Liver (tissue), 9 donors: ENCODE results near the gene PIEZO2. TPM values are rescaled to one million over a fixed set of nuclear protein-coding genes. Genes with fewer than 3 reads are reported as not detected.
"Not testable (repeated sequence)": the region's sequence is repeated elsewhere in the genome, so short reads cannot be mapped to it uniquely, and the experiment has no call there.

Experiments
- DNase-seq: peaks from one replicate; pipeline ENCODE4 v3.0.0-alpha.2; 2017; ENCODE audit warnings: low spot score
- H3K27ac ChIP-seq, 2 donors: one replicate each; pipeline ENCODE4 v1.7.0; 2013; ENCODE audit warnings: inconsistent platforms in 2 of 2, low read length in 2 of 2, control low read depth in 1 of 2, low read depth in 1 of 2, mild to moderate bottlenecking in 1 of 2
- H3K27me3 ChIP-seq, 4 donors: one replicate each; pipeline versions ENCODE4 v1.6.1 to v1.7.0; 2013; ENCODE audit warnings: low read length in 3 of 4, inconsistent platforms in 1 of 4, mild to moderate bottlenecking in 1 of 4, moderate library complexity in 1 of 4; ENCODE audit not compliant: control insufficient read depth in 4 of 4, insufficient read depth in 4 of 4
- H3K36me3 ChIP-seq, 4 donors: one replicate each; pipeline versions ENCODE4 v1.6.1 to v1.7.0; 2013; ENCODE audit warnings: low read length in 3 of 4, mild to moderate bottlenecking in 3 of 4, low read depth in 1 of 4, moderate library complexity in 1 of 4; ENCODE audit not compliant: control insufficient read depth in 4 of 4, insufficient read depth in 3 of 4
- H3K4me1 ChIP-seq, 4 donors: one replicate each; pipeline versions ENCODE4 v1.6.1 to v1.7.0; 2013; ENCODE audit warnings: low read length in 3 of 4, mild to moderate bottlenecking in 3 of 4, moderate library complexity in 1 of 4; ENCODE audit not compliant: control insufficient read depth in 4 of 4, insufficient read depth in 4 of 4
- H3K4me3 ChIP-seq, 3 donors: one replicate each; pipeline versions ENCODE4 v1.6.1 to v1.7.0; 2013; ENCODE audit warnings: low read length in 3 of 3, control low read depth in 1 of 3, low read depth in 1 of 3, mild to moderate bottlenecking in 1 of 3
- H3K9ac ChIP-seq, 2 donors: one replicate each; pipeline ENCODE4 v1.7.0; 2013; ENCODE audit warnings: low read length in 2 of 2, mild to moderate bottlenecking in 2 of 2, moderate library complexity in 2 of 2, control low read depth in 1 of 2, low read depth in 1 of 2
- H3K9me3 ChIP-seq, 4 donors: one replicate each; pipeline versions ENCODE4 v1.6.1 to v1.7.0; 2013; ENCODE audit warnings: low read length in 3 of 4; ENCODE audit not compliant: control insufficient read depth in 4 of 4
- ATF3 ChIP-seq: IDR thresholded peaks from 2 replicates; pipeline ENCODE4 v1.6.1; 2016; ENCODE audit warnings: antibody characterized with exemption
- CTCF ChIP-seq: fragments of 150-350 bp; IDR thresholded peaks from 2 replicates; pipeline ENCODE4 v1.5.1; 2017; ENCODE audit warnings: improper control_type of control experiment, low read depth, low read length; ENCODE audit not compliant: missing input control
- EGR1 ChIP-seq, 2 donors: IDR thresholded peaks; 2 replicates each; pipeline ENCODE4 v1.6.1; 2016 to 2018; ENCODE audit warnings: antibody characterized with exemption in 2 of 2, low read depth in 2 of 2
- FOXA1 ChIP-seq: IDR thresholded peaks from 2 replicates; pipeline ENCODE4 v1.6.1; 2016; ENCODE audit warnings: antibody characterized with exemption
- FOXA2 ChIP-seq: IDR thresholded peaks from 2 replicates; pipeline ENCODE4 v1.6.1; 2016; ENCODE audit warnings: antibody characterized with exemption
- GABPA ChIP-seq, 2 donors: IDR thresholded peaks in 1 of 2; conservative IDR thresholded peaks in 1 of 2; 2 replicates each; pipeline ENCODE4 v1.6.1; 2016; ENCODE audit warnings: antibody characterized with exemption in 2 of 2, mild to moderate bottlenecking in 1 of 2, moderate library complexity in 1 of 2
- HNF4A ChIP-seq, 2 donors: conservative IDR thresholded peaks; 2 replicates each; pipeline ENCODE4 v1.6.1; 2016; ENCODE audit warnings: antibody characterized with exemption in 2 of 2, mild to moderate bottlenecking in 2 of 2
- HNF4G ChIP-seq: IDR thresholded peaks from 2 replicates; pipeline ENCODE4 v1.6.1; 2016; ENCODE audit warnings: antibody characterized with exemption
- JUND ChIP-seq, 2 donors: IDR thresholded peaks; 2 replicates each; pipeline ENCODE4 v1.6.1; 2016; ENCODE audit warnings: antibody characterized with exemption in 2 of 2
- MAX ChIP-seq: IDR thresholded peaks from 2 replicates; pipeline ENCODE4 v1.6.1; 2016; ENCODE audit warnings: antibody characterized with exemption
- NR2F2 ChIP-seq: IDR thresholded peaks from 2 replicates; pipeline ENCODE4 v1.6.1; 2016; ENCODE audit warnings: antibody characterized with exemption
- RAD21 ChIP-seq, 2 donors: IDR thresholded peaks; 2 replicates each; pipeline ENCODE4 v1.6.1; 2016; ENCODE audit warnings: antibody characterized with exemption in 2 of 2, mild to moderate bottlenecking in 2 of 2
- REST ChIP-seq: IDR thresholded peaks from 2 replicates; pipeline ENCODE4 v1.6.1; 2016; ENCODE audit warnings: antibody characterized with exemption, mild to moderate bottlenecking
- RXRA ChIP-seq, 2 donors: IDR thresholded peaks; 2 replicates each; pipeline ENCODE4 v1.6.1; 2017 to 2018; ENCODE audit warnings: antibody characterized with exemption in 2 of 2, mild to moderate bottlenecking in 1 of 2
- SP1 ChIP-seq: IDR thresholded peaks from 2 replicates; pipeline ENCODE4 v1.6.1; 2018; ENCODE audit warnings: antibody characterized with exemption, mild to moderate bottlenecking
- TAF1 ChIP-seq: conservative IDR thresholded peaks from 2 replicates; pipeline ENCODE4 v1.6.1; 2016; ENCODE audit warnings: antibody characterized with exemption, mild to moderate bottlenecking
- YY1 ChIP-seq: IDR thresholded peaks from 2 replicates; pipeline ENCODE4 v1.6.1; 2016; ENCODE audit warnings: antibody characterized with exemption, mild to moderate bottlenecking
- ZBTB33 ChIP-seq: IDR thresholded peaks from 2 replicates; pipeline ENCODE4 v1.6.1; 2016; ENCODE audit warnings: antibody characterized with exemption
- WGBS: extraction: QIAGEN DNeasy Blood & Tissue Kit; methylation state at CpG from one replicate; pipeline ENCODE4 v1.1.7; 2013; 5-methylcytosine and 5-hydroxymethylcytosine counted together
- polyA plus RNA-seq, 2 donors: library from polyadenylated mRNA; stranded (reverse) in 1 of 2; unstranded in 1 of 2; fragments of 200-250 nt in 1 of 2; fragments of >200 nt in 1 of 2; fragmentation: Nextera tagmentation in 1 of 2; extraction: Ambion mirVana in 1 of 2; gene quantifications; one replicate each; pipeline versions ENCODE4 v1.2.1 to v1.2.3, GENCODE V29; 2013 to 2015
- total RNA-seq, 2 donors: library from RNA; depleted of rRNA; stranded (reverse); fragments of >200 nt; gene quantifications; one replicate each; pipeline ENCODE4 v1.2.3, GENCODE V29; 2014
- donor health status: healthy.
- donor health status: healthy.
- donor health status: healthy.
- donor health status: healthy.
- donor health status: healthy.

PIEZO2 gene
- total and polyA plus RNA-seq, 4 donors: 1.1 to 12.3 (median 4.8) TPM

- no peaks in the 10 kb centered on the region for H3K9me3 ChIP-seq
- H3K27ac ChIP-seq: no peak overlapping the region
- no peak for DNase-seq
- no peaks in the 10 kb centered on the region for H3K27me3 ChIP-seq
- no peak overlapping the region for H3K4me3 ChIP-seq
- 73% methylated on average over 4 of the region's 4 CpGs for WGBS
- no peaks in the 10 kb centered on the region for H3K36me3 ChIP-seq
- no peak overlapping the region for H3K9ac ChIP-seq
- H3K4me1 ChIP-seq: peaks cover 0 to 2% (median 0%) of the 10 kb centered on the region in 4 donors
- TF ChIP-seq EGR1 (IDR thresholded peaks at IDR 0.05; ENCODE audit: low read depth in 2 of 2) (no peak), GABPA (IDR thresholded peaks at IDR 0.05 in 1 of 2, conservative IDR thresholded peaks at IDR 0.05 in 1 of 2) (no peak), CTCF (no peak), REST (no peak), RXRA (IDR thresholded peaks at IDR 0.05) (no peak), SP1 (no peak), JUND (IDR thresholded peaks at IDR 0.05) (no peak), MAX (no peak), HNF4A (conservative IDR thresholded peaks at IDR 0.05) (no peak), FOXA2 (no peak), NR2F2 (no peak), RAD21 (IDR thresholded peaks at IDR 0.05) (no peak), HNF4G (no peak), ZBTB33 (no peak), YY1 (no peak), FOXA1 (no peak), TAF1 (no peak), ATF3 (no peak)
These were observed 226.2 kb downstream of the PIEZO2 start for GRCh38 chr18:10923141-10923540.

- H3K9ac ChIP-seq, H3K4me1 ChIP-seq, DNase-seq, H3K36me3 ChIP-seq, H3K27ac ChIP-seq, H3K27me3 ChIP-seq, H3K9me3 ChIP-seq, H3K4me3 ChIP-seq: not testable (repeated sequence)
- WGBS: 98% methylated on average over 1 of the region's 1 CpG
These were observed 226.7 kb downstream of the PIEZO2 start for GRCh38 chr18:10922712-10923111.

- H3K9me3 ChIP-seq, H3K27ac ChIP-seq, H3K36me3 ChIP-seq, H3K27me3 ChIP-seq, DNase-seq, H3K4me3 ChIP-seq, H3K4me1 ChIP-seq, H3K9ac ChIP-seq: not testable (repeated sequence)
- WGBS: 82% methylated on average over 6 of the region's 6 CpGs
These were observed 229.1 kb downstream of the PIEZO2 start for GRCh38 chr18:10920309-10920708.
